Fibroblast of skin of abdomen (primary cell): ENCODE measurements around the gene PARS2.
A peak's percentile ranks its signal among the peaks of the same experiment; 100 is the strongest.

ENCODE experiments used
- DNase-seq: peaks from one replicate; pipeline ENCODE4 v3.0.0-alpha.2; 2013

PARS2 gene

DNA sequence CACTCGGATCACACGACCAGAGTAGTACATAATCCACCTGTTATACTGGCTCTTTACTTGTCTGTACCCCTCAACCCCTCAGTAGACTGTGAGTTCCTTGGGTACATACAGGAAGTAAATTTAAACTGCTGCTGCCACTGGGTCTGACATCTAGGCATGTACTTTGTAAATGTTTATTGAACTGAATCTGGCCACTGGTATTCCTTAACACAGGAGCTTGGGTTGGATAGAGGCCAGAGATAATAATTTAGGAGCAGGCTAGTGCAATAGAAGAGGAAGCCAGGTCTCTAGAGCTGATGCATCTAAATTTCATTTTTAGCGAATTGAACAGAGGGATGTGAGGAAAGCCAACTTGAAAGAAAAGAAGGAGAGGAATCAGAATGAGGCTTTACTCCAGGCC, 36.3 kb downstream of the PARS2 start:
- DNase-seq, result no peak

DNA sequence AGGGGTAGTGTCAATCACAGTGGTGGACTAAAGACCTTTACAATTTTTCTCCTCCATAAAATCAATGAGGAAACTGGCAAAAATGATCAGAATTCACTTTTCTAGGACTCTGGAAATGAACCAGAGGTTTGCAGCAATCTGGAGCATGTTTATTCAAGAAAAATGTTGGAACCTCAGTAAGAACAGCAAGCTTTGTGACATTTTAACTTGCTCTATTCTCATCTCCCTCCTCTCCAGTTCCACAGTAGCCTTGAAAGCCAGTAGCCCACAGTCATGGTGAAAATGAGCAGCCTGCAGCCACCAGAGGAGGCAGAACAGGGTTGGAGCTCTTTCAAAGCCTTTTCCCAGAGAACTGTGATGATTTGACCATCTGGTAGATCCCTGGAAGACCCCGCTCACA, 39.6 kb downstream of the PARS2 start:
- DNase-seq, result no peak

DNA sequence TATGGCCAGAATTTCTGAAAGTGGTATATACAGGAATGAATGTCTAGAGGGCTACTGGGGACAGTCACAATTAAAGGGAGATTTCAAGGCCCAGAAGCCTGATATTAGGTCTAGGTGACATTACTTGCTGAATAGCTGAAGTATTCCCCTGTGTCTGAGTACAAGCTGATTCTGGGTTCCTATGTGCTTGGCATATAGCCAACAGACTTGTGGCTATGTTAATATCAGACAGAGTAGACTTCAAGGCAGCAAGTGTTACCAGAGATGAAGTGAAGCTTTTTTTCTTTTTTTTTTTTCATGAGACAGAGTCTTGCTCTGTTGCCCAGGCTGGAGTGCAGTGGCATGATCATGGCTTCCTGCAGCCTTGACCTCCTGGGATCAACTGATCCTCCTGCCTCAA, 40.3 kb downstream of the PARS2 start:
- no peak for DNase-seq

DNA sequence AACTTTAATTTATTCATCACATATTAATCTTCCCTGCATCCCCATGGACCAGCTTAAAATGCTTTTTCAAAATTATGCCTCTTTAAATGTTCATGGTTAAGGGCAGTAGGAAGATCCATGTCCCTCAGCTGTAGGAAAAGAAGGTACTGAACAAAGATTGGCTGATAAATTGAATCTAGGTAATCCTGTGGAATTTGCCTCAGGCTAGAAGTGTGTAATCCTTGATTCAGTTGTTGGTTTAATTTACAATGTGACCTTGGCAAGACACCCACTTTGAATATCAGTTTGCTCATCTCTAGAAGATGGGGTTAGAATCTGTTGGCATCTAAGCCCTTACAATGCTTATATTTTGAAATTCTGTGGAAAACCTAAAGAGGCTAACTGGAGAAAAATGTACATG, 42.6 kb downstream of the PARS2 start:
- no peak for DNase-seq

DNA sequence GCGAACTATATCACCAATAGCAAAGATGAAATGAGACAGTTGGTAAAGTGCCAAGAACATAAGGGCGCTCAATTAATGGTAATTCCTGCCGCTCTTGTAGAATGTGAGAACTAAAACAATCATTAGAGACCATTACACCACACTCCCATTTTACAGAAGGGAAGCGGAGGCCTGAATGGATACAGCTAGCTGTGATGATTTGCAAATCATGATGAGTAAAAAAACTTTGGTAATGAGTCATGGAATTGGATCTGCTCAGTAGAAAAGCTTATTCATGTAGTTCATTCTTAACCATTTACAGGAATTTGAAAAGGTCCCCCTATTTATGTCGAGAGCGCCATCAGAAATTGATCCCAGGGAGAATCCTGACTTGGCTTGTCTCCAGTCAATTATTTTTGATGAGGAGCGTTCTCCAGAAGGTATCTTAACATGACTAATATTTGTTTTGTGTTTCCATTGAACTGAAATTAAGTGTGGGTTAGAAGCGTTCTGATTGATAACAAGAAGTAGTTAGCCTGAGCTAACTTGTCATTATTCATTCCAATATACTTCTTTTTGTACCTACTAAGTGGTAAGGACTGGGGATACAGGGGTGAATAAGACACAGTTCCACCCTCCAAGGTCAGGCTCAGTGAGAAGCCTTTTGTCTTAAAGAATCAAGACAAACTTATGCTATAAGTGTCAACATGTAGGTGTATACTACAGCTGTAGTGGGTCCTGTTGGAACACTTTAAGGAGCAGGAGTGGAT, 47.9 kb downstream of the PARS2 start:
- DNase-seq, result peak; percentile 47

DNA sequence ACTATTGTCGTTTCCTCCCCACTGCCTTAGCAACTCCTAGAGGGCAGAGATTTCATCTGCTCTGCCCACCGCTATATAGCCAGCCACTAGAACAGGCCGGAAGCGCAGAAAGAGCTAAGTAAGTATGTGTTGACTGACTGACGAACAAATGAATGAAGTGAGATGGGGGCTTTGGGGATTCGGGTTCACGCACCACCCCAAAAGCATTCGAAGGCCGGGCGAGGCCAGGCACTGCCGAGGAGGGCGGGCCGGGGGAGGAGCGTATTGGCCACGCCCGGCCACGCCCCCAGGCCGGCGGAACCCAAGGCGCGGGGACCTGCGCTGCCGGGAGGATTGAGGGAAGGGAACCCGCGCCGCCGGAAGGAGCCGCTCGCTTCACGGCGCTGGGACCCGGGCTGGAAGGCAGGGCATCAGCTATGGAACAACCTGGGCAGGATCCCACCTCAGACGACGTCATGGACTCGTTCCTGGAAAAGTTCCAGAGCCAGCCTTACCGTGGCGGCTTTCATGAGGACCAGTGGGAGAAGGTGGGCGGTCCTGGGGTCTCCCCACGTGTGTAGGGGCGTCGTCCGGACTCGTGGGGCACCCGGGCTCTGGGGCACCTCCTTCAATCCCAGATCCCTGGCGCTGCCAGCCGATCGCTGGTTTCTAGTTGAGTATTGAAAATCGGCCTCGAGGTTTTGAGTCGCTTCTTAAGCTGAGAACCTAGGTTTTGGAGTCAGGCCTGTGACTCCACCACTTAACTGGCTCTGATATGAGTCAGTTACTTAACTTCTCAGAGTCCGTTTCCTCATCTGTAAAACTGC, 48.6 kb downstream of the PARS2 start, which contains the start of gene TTC4:
TSS of gene TTC4 (plus strand) at position 369 of the 806 bp plus-strand sequence. CDS start at position 417, 48 bp downstream.
- peak; percentile 78 for DNase-seq

DNA sequence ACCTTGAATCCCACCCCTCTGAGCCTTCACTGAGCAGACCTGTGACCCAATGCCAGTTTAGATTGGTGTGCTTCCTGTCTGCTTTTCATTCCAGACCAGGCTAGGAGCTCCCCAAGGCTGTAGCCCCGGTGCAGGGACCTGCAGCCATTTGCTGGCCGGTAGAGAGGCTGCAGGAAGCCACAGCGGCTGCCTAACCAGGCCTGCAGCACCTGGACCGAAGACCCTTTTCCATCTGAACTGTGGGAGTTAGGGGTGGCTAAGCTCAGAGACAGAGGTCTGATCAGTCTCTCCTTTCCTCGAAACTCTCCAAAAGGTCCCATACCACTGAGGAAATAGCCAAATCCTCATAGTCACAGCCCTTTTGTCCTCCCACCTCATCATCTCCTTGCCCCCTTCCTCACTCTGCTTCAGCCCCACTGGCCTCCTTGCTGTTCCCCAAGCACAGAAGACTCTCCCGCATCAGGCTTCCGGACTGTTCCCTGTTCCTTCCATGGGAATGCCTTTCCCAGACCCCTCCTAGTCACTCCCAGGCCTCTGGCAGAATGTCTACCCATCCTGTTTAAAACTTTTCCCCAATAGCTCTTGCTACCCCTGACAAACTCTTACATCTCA, 49.3 kb downstream of the PARS2 start:
- no peak for DNase-seq

DNA sequence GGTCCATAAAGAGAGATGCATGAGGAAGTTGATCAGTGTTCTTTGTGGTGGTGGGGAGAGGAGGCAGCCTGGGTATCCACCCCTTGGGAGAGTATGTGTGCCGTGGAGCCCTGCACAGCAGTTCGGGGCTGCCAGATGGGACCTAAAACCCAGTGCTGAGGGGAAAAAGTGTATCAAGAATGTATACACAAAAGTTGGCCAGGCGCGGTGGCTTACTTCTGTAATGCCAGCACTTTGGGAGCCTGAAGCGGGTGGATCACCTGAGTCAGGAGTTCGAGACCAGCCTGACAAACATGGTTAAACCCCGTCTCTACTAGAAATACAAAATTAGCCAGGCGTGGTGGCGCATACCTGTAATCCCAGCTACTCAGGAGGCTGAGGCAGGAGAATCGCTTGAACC, 52.8 kb downstream of the PARS2 start:
- no peak for DNase-seq

DNA sequence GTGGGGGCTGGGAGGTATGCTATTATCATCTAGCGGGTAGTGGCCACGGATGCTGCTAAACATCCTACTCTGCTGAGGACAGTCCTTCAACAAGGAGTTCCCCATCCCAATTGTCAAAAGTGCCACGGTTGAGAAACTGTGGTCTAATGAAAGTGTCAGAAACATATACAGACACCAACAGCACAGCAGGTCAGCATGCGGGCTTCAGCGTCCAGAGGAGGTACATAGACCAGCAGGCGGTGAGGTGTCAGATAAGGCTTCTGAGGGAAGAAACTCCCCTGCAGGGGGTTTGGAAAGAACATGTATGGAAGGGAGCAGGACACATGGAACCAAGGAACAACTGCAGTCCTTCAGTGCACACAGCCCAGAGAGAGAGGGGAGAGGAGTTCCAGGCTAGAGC, 53.5 kb downstream of the PARS2 start:
- no peak for DNase-seq

DNA sequence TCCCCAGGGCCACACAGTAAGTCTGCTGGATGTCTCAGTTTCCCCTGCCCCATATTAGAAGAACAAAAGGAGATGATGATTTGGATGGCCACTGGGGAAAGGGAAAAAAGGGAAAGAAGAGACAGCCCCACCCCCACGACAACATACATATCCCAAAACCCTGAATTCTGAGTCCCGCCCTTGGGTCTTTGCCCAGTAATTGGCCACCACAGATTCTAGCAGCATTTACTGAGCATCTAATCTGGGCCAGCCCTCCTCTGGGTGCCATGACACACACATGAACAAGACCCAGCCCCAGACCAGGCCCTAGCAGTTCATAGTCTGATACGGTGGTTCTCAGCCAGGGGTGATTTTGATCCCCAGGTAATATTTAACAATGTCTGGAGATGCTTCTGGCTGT, 53.9 kb downstream of the PARS2 start:
- DNase-seq, result no peak

DNA sequence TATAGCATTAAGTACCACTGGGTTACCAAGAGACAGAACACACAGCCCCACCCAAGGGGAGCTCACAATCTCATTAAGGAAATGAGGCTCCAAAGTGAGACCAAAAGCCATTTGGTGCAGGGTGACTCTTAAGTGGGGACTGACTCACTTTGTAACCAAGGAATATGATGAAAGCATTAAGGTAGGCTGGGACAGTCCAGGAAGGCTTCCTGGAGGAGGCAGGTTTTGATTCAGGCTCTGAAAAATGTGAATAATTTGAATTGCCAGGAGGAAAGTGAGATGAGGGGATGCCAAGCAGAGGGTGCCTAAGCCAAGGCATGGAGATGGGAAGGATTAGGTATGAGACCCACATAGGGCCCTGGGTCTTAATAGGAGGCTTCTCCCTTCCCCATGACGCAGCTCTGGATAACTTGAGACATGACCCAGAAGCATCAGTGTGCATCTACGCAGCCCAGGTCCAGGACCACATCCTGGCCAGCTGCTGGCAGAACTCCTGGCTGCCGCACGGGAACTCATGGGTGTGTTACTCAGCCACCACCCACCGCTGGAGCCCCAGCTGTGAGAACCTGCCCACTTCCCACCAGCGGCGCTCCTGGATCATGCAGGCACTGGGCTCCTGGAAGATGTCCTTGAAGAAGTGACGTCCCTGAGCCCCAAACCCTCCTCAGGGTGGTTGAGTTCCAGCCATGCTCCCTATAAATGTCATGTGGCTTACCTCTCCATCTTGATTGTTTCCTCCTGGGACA, 54.6 kb downstream of the PARS2 start:
- DNase-seq, result no peak

DNA sequence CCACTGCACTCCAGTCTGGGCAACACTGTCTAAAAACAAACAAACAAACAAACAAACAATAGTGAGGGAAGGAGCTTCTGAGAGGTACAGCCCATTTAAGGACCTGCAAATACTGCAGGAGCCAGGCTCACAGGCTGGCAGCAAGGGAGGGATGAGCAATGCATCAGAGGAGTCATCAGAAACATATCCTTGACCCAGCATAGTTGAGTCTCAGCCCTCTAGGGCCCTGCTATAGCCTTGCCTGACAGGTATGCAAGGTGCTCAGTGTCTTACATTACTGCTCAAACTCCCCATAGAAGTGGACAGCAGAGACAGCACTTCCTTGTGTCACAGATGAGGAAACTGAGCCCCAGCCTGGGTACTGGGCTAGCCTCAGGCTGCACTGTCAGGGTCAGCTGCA, 55.9 kb downstream of the PARS2 start:
- DNase-seq, result no peak
